Retina (tissue), 1 donor: ENCODE results near the gene OOSP4A.
"Not testable (repeated sequence)": the region's sequence is repeated elsewhere in the genome, so short reads cannot be mapped to it uniquely, and the experiment has no call there.

ENCODE experiments used
- DNase-seq: peaks from one replicate; pipeline ENCODE4 v3.0.0-alpha.2; 2016

OOSP4A gene

GRCh38 chr11:59981106-59981770 lies 17.4 kb downstream of the OOSP4A start:
- DNase-seq: no peak

- not testable (repeated sequence) for DNase-seq
Measured at GRCh38 chr11:59982037-59982436, 18.2 kb downstream of the OOSP4A start.

GRCh38 chr11:59983212-59983611 lies 19.4 kb downstream of the OOSP4A start:
- no peak for DNase-seq

GRCh38 chr11:59984368-59984767 lies 20.5 kb downstream of the OOSP4A start:
- DNase-seq: no peak

GRCh38 chr11:59990421-59990820 lies 26.6 kb downstream of the OOSP4A start:
- DNase-seq: no peak

GRCh38 chr11:59992425-59992824 lies 28.6 kb downstream of the OOSP4A start:
- no peak for DNase-seq

GRCh38 chr11:59997800-59998199 lies 34.0 kb downstream of the OOSP4A start:
- no peak for DNase-seq

- DNase-seq: peak; percentile 32
Measured at GRCh38 chr11:59999691-60000090, 35.9 kb downstream of the OOSP4A start.

- no peak for DNase-seq
Measured at GRCh38 chr11:60003729-60004128, 39.9 kb downstream of the OOSP4A start.

- no peak for DNase-seq
Measured at GRCh38 chr11:60005360-60005759, 41.5 kb downstream of the OOSP4A start.

GRCh38 chr11:60016881-60017280 lies 53.0 kb downstream of the OOSP4A start, which contains the start of gene OOSP4B:
OOSP4B (plus strand) TSS chr11:60017181.
- DNase-seq: no peak

GRCh38 chr11:60018058-60018457 lies 54.2 kb downstream of the OOSP4A start:
- DNase-seq: no peak
